GM23338 (cell line): Measurements from ENCODE around the gene HOXD4. TPM values are rescaled to one million over a fixed set of nuclear protein-coding genes. Genes with fewer than 3 reads are reported as not detected.
A peak's percentile ranks its signal among the peaks of the same experiment; 100 is the strongest.

Experiments used
- ATAC-seq: fragments of 200-7000 bp; cut with Tn5 transposase; 3 replicates; pipeline ENCODE4 v1.9.1; 2020
- DNase-seq: peaks from one replicate; pipeline ENCODE4 v3.0.0-alpha.2; 2015; ENCODE audit warnings: low spot score
- H2AFZ ChIP-seq: fragments of 200-600 bp; sonication (generic); 2 replicates; pipeline ENCODE4 v1.8.0; 2016; ENCODE audit warnings: antibody characterized with exemption, mild to moderate bottlenecking, moderate library complexity
- H3F3A ChIP-seq: fragments of 200-600 bp; sonication (generic); replicated peaks from 2 replicates; pipeline ENCODE4 v1.8.0; 2017; ENCODE audit warnings: antibody characterized with exemption, mixed run types, low read depth
- H3K27ac ChIP-seq: fragments of 200-600 bp; sonication (generic); 2 replicates; pipeline ENCODE4 v1.6.1; 2016; ENCODE audit warnings: low read depth
- H3K27me3 ChIP-seq: fragments of 200-600 bp; sonication (generic); 2 replicates; pipeline ENCODE4 v1.8.0; 2016; ENCODE audit warnings: mild to moderate bottlenecking, mixed run types, moderate library complexity; ENCODE audit not compliant: insufficient read depth
- H3K36me3 ChIP-seq: fragments of 200-600 bp; sonication (generic); 2 replicates; pipeline ENCODE4 v1.8.0; 2016; ENCODE audit warnings: mild to moderate bottlenecking; ENCODE audit not compliant: insufficient read depth
- H3K4me1 ChIP-seq: fragments of 200-600 bp; sonication (generic); 2 replicates; pipeline ENCODE4 v1.8.0; 2016; ENCODE audit warnings: mild to moderate bottlenecking, moderate library complexity; ENCODE audit not compliant: insufficient read depth
- H3K4me2 ChIP-seq: fragments of 200-600 bp; sonication (generic); 2 replicates; pipeline ENCODE4 v1.7.1; 2017; ENCODE audit warnings: mixed run types
- H3K4me3 ChIP-seq: fragments of 200-600 bp; sonication (generic); 2 replicates; pipeline ENCODE4 v1.6.1; 2016; ENCODE audit warnings: mixed run types
- H3K79me2 ChIP-seq: fragments of 200-600 bp; sonication (generic); replicated peaks from 2 replicates; pipeline ENCODE4 v1.8.0; 2017; ENCODE audit warnings: mild to moderate bottlenecking; ENCODE audit not compliant: insufficient read depth
- H3K9me2 ChIP-seq: fragments of 200-600 bp; sonication (generic); 2 replicates; pipeline ENCODE4 v1.8.0; 2017; ENCODE audit not compliant: insufficient read depth
- H4K20me1 ChIP-seq: fragments of 200-600 bp; sonication (generic); replicated peaks from 2 replicates; pipeline ENCODE4 v1.8.0; 2017; ENCODE audit warnings: mild to moderate bottlenecking; ENCODE audit not compliant: insufficient read depth
- H3K27ac Mint-ChIP-seq: 2 replicates; pipeline ENCODE4 v1.8.0; 2020; ENCODE audit warnings: inconsistent platforms, mild to moderate bottlenecking, moderate library complexity, mixed read lengths
- H3K27me3 Mint-ChIP-seq: 3 replicates; pipeline ENCODE4 v1.8.0; 2022; ENCODE audit warnings: low read depth, mild to moderate bottlenecking, moderate library complexity, mixed read lengths, inconsistent platforms; ENCODE audit not compliant: insufficient read depth, poor library complexity
- H3K36me3 Mint-ChIP-seq: 3 replicates; pipeline ENCODE4 v1.8.0; 2021; ENCODE audit warnings: low read depth, mild to moderate bottlenecking, inconsistent platforms, moderate library complexity, mixed read lengths
- H3K4me1 Mint-ChIP-seq: 3 replicates; pipeline ENCODE4 v1.8.0; 2020; ENCODE audit warnings: mild to moderate bottlenecking, inconsistent platforms, mixed read lengths
- H3K4me3 Mint-ChIP-seq: 3 replicates; pipeline ENCODE4 v1.8.0; 2021; ENCODE audit warnings: moderate library complexity, mild to moderate bottlenecking, inconsistent platforms, mixed read lengths
- H3K9me3 Mint-ChIP-seq: 3 replicates; pipeline ENCODE4 v1.8.0; 2020; ENCODE audit warnings: moderate library complexity, mild to moderate bottlenecking, inconsistent platforms, mixed read lengths
- ETS1 ChIP-seq: IDR thresholded peaks from 2 replicates; pipeline ENCODE4 v1.6.1; 2016; ENCODE audit warnings: antibody characterized with exemption
- EZH2 ChIP-seq: fragments of 200-600 bp; sonication (generic); IDR thresholded peaks from one replicate; pipeline ENCODE4 v1.8.0; 2017; ENCODE audit warnings: antibody characterized with exemption, mild to moderate bottlenecking, low read depth; ENCODE audit not compliant: unreplicated experiment
- ZNF114 ChIP-seq: fragments of 250-450 bp; sonication (Bioruptor Pico); IDR thresholded peaks from 2 replicates; pipeline ENCODE4 v1.5.0; 2020; ENCODE audit warnings: mild to moderate bottlenecking, moderate library complexity
- ZNF462 ChIP-seq: fragments of 250-450 bp; sonication (Bioruptor Pico); IDR thresholded peaks from 2 replicates; pipeline ENCODE4 v1.5.0; 2020; ENCODE audit warnings: mild to moderate bottlenecking, moderate library complexity
- polyA plus RNA-seq: library from polyadenylated mRNA; unstranded; fragments of >200 nt; fragmentation: Nextera tagmentation; extraction: Ambion mirVana; gene quantifications from 2 replicates; pipeline ENCODE4 v1.2.1, GENCODE V29; 2016
- total RNA-seq: library from RNA; depleted of rRNA; stranded (reverse); fragments of >200 nt; shearing (Covaris generic); gene quantifications from 2 replicates; pipeline ENCODE4 v1.2.3, GENCODE V29; 2014

Gene HOXD4
- total and polyA plus RNA-seq, 2 experiments from 2014 or later = not detected

- no peaks in the 10 kb centered on the region for H3K79me2 ChIP-seq
- Mint-ChIP-seq H3K27me3 (peaks cover 97% of the 10 kb centered on the region), H3K36me3 (no peaks in the 10 kb centered on the region; the same call in 2 of the 3 replicates), H3K27ac (no peak overlapping the region), H3K9me3 (peaks cover 3% of the 10 kb centered on the region; the same call in 1 of the 3 replicates), H3K4me3 (no peak overlapping the region), H3K4me1 (peaks cover 42% of the 10 kb centered on the region)
- no peaks in the 10 kb centered on the region; the same call in 1 of the 2 replicates for H3K36me3 ChIP-seq
- H2AFZ ChIP-seq = no peak overlapping the region
- H3K27me3 ChIP-seq = peaks cover 98% of the 10 kb centered on the region
- no peak for TF ChIP-seq ETS1
- peak; percentile 74 for TF ChIP-seq EZH2
- peaks cover 58% of the 10 kb centered on the region for H3K4me1 ChIP-seq
- ATAC-seq = no peak
- DNase-seq = no peak
- peaks cover 31% of the 10 kb centered on the region for H3F3A ChIP-seq
- H4K20me1 ChIP-seq = peaks cover 36% of the 10 kb centered on the region
- no peak overlapping the region for H3K4me3 ChIP-seq
- no peak overlapping the region for H3K4me2 ChIP-seq
- H3K27ac ChIP-seq = no peak overlapping the region
- no peaks in the 10 kb centered on the region for H3K9me2 ChIP-seq
Observed at GRCh38 chr2:176102309-176102866, 49.0 kb upstream of the HOXD4 start.

- peaks cover 31% of the 10 kb centered on the region for H3F3A ChIP-seq
- no peaks in the 10 kb centered on the region for H3K79me2 ChIP-seq
- no peak overlapping the region for H3K4me3 ChIP-seq
- no peak overlapping the region for H3K4me3 Mint-ChIP-seq
- H3K4me1 ChIP-seq = peaks cover 53% of the 10 kb centered on the region
- H3K36me3 Mint-ChIP-seq = no peaks in the 10 kb centered on the region; the same call in 2 of the 3 replicates
- no peak overlapping the region for H3K27ac ChIP-seq
- H4K20me1 ChIP-seq = peaks cover 36% of the 10 kb centered on the region
- H3K4me2 ChIP-seq = no peak overlapping the region; the same call in 1 of the 2 replicates
- no peaks in the 10 kb centered on the region for H3K9me2 ChIP-seq
- H3K27ac Mint-ChIP-seq = no peak overlapping the region
- H3K36me3 ChIP-seq = no peaks in the 10 kb centered on the region; the same call in 1 of the 2 replicates
- H2AFZ ChIP-seq = no peak overlapping the region
- H3K27me3 ChIP-seq = peaks cover 99% of the 10 kb centered on the region
- TF ChIP-seq ZNF114 (CRISPR knock-in tag) (no peak), EZH2 (peak; percentile 15)
- H3K27me3 Mint-ChIP-seq = peaks cover 93% of the 10 kb centered on the region
- peaks cover 35% of the 10 kb centered on the region for H3K4me1 Mint-ChIP-seq
- peaks cover 3% of the 10 kb centered on the region; the same call in 1 of the 3 replicates for H3K9me3 Mint-ChIP-seq
- ATAC-seq (no peak), DNase-seq (peak; percentile 24)
Observed at GRCh38 chr2:176103194-176103593, 48.2 kb upstream of the HOXD4 start.

GRCh38 chr2:176103742-176104315 is 47.5 kb upstream of the HOXD4 start:
- Histone ChIP-seq H3K9me2 (no peaks in the 10 kb centered on the region), H4K20me1 (peaks cover 35% of the 10 kb centered on the region), H3K27me3 (peaks cover 99% of the 10 kb centered on the region), H3K79me2 (no peaks in the 10 kb centered on the region), H3K4me1 (peaks cover 47% of the 10 kb centered on the region), H3K36me3 (no peaks in the 10 kb centered on the region; the same call in 1 of the 2 replicates), H3K4me3 (peak overlapping the region; percentile 46), H3K27ac (no peak overlapping the region), H3F3A (peaks cover 27% of the 10 kb centered on the region), H3K4me2 (peak overlapping the region; percentile 73), H2AFZ (no peak overlapping the region)
- ATAC-seq (no peak), DNase-seq (peak; percentile 45)
- Mint-ChIP-seq H3K27me3 (peaks cover 93% of the 10 kb centered on the region), H3K27ac (no peak overlapping the region), H3K9me3 (peaks cover 4% of the 10 kb centered on the region; the same call in 2 of the 3 replicates), H3K36me3 (no peaks in the 10 kb centered on the region; the same call in 2 of the 3 replicates), H3K4me3 (peak overlapping the region; percentile 51; the same call in 2 of the 3 replicates), H3K4me1 (peaks cover 33% of the 10 kb centered on the region)
- TF ChIP-seq EZH2 (peak; percentile 88), ZNF462 (CRISPR knock-in tag) (no peak)
